Measurements from ENCODE around the gene BPIFB4. TPM values are rescaled to one million over a fixed set of nuclear protein-coding genes. Genes with fewer than 3 reads are reported as not detected.

The BPIFB4 gene
- total and polyA plus RNA-seq, 3 experiments from 2014 or later: not detected

GRCh38 chr20:33071198-33071597, 8.2 kb upstream of the BPIFB4 start:
- Histone ChIP-seq H3K4me1 (ENCODE audit: insufficient read depth, low read length) (no peaks in the 10 kb centered on the region), H3K27ac (ENCODE audit: low read depth, low read length) (no peak overlapping the region), H3K27me3 (ENCODE audit: insufficient read depth, low read length, poor library complexity, severe bottlenecking) (no peaks in the 10 kb centered on the region), H3K36me3 (ENCODE audit: insufficient read depth, low read length) (no peaks in the 10 kb centered on the region), H3K4me3 (ENCODE audit: low read length) (no peak overlapping the region), H3K9me3 (ENCODE audit: low read length) (no peaks in the 10 kb centered on the region)
- H3K9me3 Mint-ChIP-seq: no peaks in the 10 kb centered on the region
- H3K36me3 Mint-ChIP-seq: no peaks in the 10 kb centered on the region
- peak overlapping the region in 1 of 8 donors; percentile 40 for H3K27ac Mint-ChIP-seq
- ChIA-PET CTCF (no interaction called here), POLR2A (no interaction called here)
- peaks cover 0 to 12% (median 2%) of the 10 kb centered on the region in 3 donors for H3K4me1 Mint-ChIP-seq
- no peak overlapping the region for H3K4me3 Mint-ChIP-seq
- H3K27me3 Mint-ChIP-seq: peaks cover 0 to 4% of the 10 kb centered on the region in 2 donors
- DNase-seq: no peak

- Histone ChIP-seq H3K27ac (ENCODE audit: low read depth, low read length) (no peak overlapping the region), H3K4me1 (ENCODE audit: insufficient read depth, low read length) (no peaks in the 10 kb centered on the region), H3K9me3 (ENCODE audit: low read length) (no peaks in the 10 kb centered on the region), H3K27me3 (ENCODE audit: insufficient read depth, low read length, poor library complexity, severe bottlenecking) (no peaks in the 10 kb centered on the region), H3K36me3 (ENCODE audit: insufficient read depth, low read length) (no peaks in the 10 kb centered on the region), H3K4me3 (ENCODE audit: low read length) (no peak overlapping the region)
- Mint-ChIP-seq H3K27me3 (peaks cover 0 to 4% of the 10 kb centered on the region in 2 donors), H3K36me3 (no peaks in the 10 kb centered on the region), H3K27ac (peak overlapping the region in 2 of 8 donors; percentile 7 to 27), H3K4me3 (no peak overlapping the region), H3K4me1 (peaks cover 0 to 16% (median 4%) of the 10 kb centered on the region in 3 donors), H3K9me3 (no peaks in the 10 kb centered on the region)
- ChIA-PET CTCF (no interaction called here), POLR2A (no interaction called here)
- no peak for DNase-seq
Measured at GRCh38 chr20:33072362-33072761, 7.1 kb upstream of the BPIFB4 start.

- peak overlapping the region in 1 of 8 donors; percentile 7 for H3K27ac Mint-ChIP-seq
- CTCF ChIA-PET: no interaction called here
- POLR2A ChIA-PET: no interaction called here
Measured at GRCh38 chr20:33072813-33073212, 6.6 kb upstream of the BPIFB4 start.

GRCh38 chr20:33074675-33075074, 4.8 kb upstream of the BPIFB4 start:
- POLR2A ChIA-PET: interaction anchor here (1.0 kb wide), 1 partner anchor 108 kb away, joined by 3 read pairs; no protein-coding TSS in a partner anchor
- CTCF ChIA-PET: no interaction called here
- Histone ChIP-seq H3K9me3 (ENCODE audit: low read length) (no peaks in the 10 kb centered on the region), H3K4me1 (ENCODE audit: insufficient read depth, low read length) (no peaks in the 10 kb centered on the region), H3K36me3 (ENCODE audit: insufficient read depth, low read length) (no peaks in the 10 kb centered on the region), H3K4me3 (ENCODE audit: low read length) (no peak overlapping the region), H3K27me3 (ENCODE audit: insufficient read depth, low read length, poor library complexity, severe bottlenecking) (no peaks in the 10 kb centered on the region), H3K27ac (ENCODE audit: low read depth, low read length) (no peak overlapping the region)
- Mint-ChIP-seq H3K27me3 (peaks cover 0 to 4% of the 10 kb centered on the region in 2 donors), H3K4me3 (no peak overlapping the region), H3K27ac (no peak overlapping the region), H3K4me1 (peaks cover 0 to 8% (median 3%) of the 10 kb centered on the region in 3 donors), H3K9me3 (no peaks in the 10 kb centered on the region), H3K36me3 (no peaks in the 10 kb centered on the region)
- DNase-seq: no peak

More at GRCh38 chr20:33072813-33073212, 6.6 kb upstream of the BPIFB4 start:
- Mint-ChIP-seq H3K9me3 (no peaks in the 10 kb centered on the region), H3K4me1 (peaks cover 0 to 15% (median 4%) of the 10 kb centered on the region in 3 donors), H3K27me3 (peaks cover 0 to 4% of the 10 kb centered on the region in 2 donors), H3K36me3 (no peaks in the 10 kb centered on the region), H3K4me3 (no peak overlapping the region)
- no peaks in the 10 kb centered on the region for H3K27me3 ChIP-seq (ENCODE audit: insufficient read depth, low read length, poor library complexity, severe bottlenecking)
- no peak for DNase-seq
- no peak overlapping the region for H3K27ac ChIP-seq (ENCODE audit: low read depth, low read length)
- no peaks in the 10 kb centered on the region for H3K4me1 ChIP-seq (ENCODE audit: insufficient read depth, low read length)
- no peaks in the 10 kb centered on the region for H3K36me3 ChIP-seq (ENCODE audit: insufficient read depth, low read length)
- H3K4me3 ChIP-seq (ENCODE audit: low read length): no peak overlapping the region
- H3K9me3 ChIP-seq (ENCODE audit: low read length): no peaks in the 10 kb centered on the region

GRCh38 chr20:33075281-33075680, 4.2 kb upstream of the BPIFB4 start:
- no peak overlapping the region for H3K4me3 Mint-ChIP-seq
- no peaks in the 10 kb centered on the region for H3K9me3 Mint-ChIP-seq

GRCh38 chr20:33076662-33077372, 2.6 kb upstream of the BPIFB4 start:
- H3K4me1 ChIP-seq (ENCODE audit: insufficient read depth, low read length): no peaks in the 10 kb centered on the region
- DNase-seq: peak in 1 of 5 donors; percentile 5
- no peaks in the 10 kb centered on the region for H3K36me3 ChIP-seq (ENCODE audit: insufficient read depth, low read length)
- no peaks in the 10 kb centered on the region for H3K27me3 ChIP-seq (ENCODE audit: insufficient read depth, low read length, poor library complexity, severe bottlenecking)
- H3K4me3 ChIP-seq (ENCODE audit: low read length): no peak overlapping the region
- Mint-ChIP-seq H3K4me3 (no peak overlapping the region), H3K27me3 (peaks cover 0 to 4% of the 10 kb centered on the region in 2 donors), H3K36me3 (no peaks in the 10 kb centered on the region), H3K4me1 (peaks cover 0 to 8% (median 3%) of the 10 kb centered on the region in 3 donors), H3K27ac (no peak overlapping the region), H3K9me3 (no peaks in the 10 kb centered on the region)
- POLR2A ChIA-PET: no interaction called here
- no peaks in the 10 kb centered on the region for H3K9me3 ChIP-seq (ENCODE audit: low read length)
- H3K27ac ChIP-seq (ENCODE audit: low read depth, low read length): no peak overlapping the region
- CTCF ChIA-PET: interaction anchor here (0.7 to 2.6 kb wide), 3 partner anchors 14 to 281 kb away, joined by 3 to 7 read pairs (median 5); no protein-coding TSS in a partner anchor

More at GRCh38 chr20:33075281-33075680, 4.2 kb upstream of the BPIFB4 start:
- Mint-ChIP-seq H3K27me3 (peaks cover 0 to 4% of the 10 kb centered on the region in 2 donors), H3K4me1 (peaks cover 0 to 8% (median 3%) of the 10 kb centered on the region in 3 donors), H3K27ac (peak overlapping the region in 1 of 8 donors; percentile 33), H3K36me3 (no peaks in the 10 kb centered on the region)
- Histone ChIP-seq H3K27me3 (ENCODE audit: insufficient read depth, low read length, poor library complexity, severe bottlenecking) (no peaks in the 10 kb centered on the region), H3K9me3 (ENCODE audit: low read length) (no peaks in the 10 kb centered on the region), H3K36me3 (ENCODE audit: insufficient read depth, low read length) (no peaks in the 10 kb centered on the region), H3K4me3 (ENCODE audit: low read length) (no peak overlapping the region), H3K27ac (ENCODE audit: low read depth, low read length) (no peak overlapping the region), H3K4me1 (ENCODE audit: insufficient read depth, low read length) (no peaks in the 10 kb centered on the region)
- ChIA-PET POLR2A (no interaction called here), CTCF (no interaction called here)
- no peak for DNase-seq

GRCh38 chr20:33081411-33082154, 2.1 kb downstream of the BPIFB4 start:
- no peak overlapping the region for H3K27ac Mint-ChIP-seq
- H3K4me3 Mint-ChIP-seq: no peak overlapping the region
- H3K9me3 ChIP-seq (ENCODE audit: low read length): no peaks in the 10 kb centered on the region
- no peak overlapping the region for H3K4me3 ChIP-seq (ENCODE audit: low read length)
- H3K36me3 Mint-ChIP-seq: no peaks in the 10 kb centered on the region
- no peak overlapping the region for H3K27ac ChIP-seq (ENCODE audit: low read depth, low read length)
- no peak for DNase-seq
- H3K27me3 ChIP-seq (ENCODE audit: insufficient read depth, low read length, poor library complexity, severe bottlenecking): no peaks in the 10 kb centered on the region
- ChIA-PET CTCF (no interaction called here), POLR2A (no interaction called here)
- H3K4me1 Mint-ChIP-seq: peaks cover 0 to 4% (median 3%) of the 10 kb centered on the region in 3 donors
- H3K27me3 Mint-ChIP-seq: no peaks in the 10 kb centered on the region
- no peaks in the 10 kb centered on the region for H3K4me1 ChIP-seq (ENCODE audit: insufficient read depth, low read length)
- no peaks in the 10 kb centered on the region for H3K36me3 ChIP-seq (ENCODE audit: insufficient read depth, low read length)
- H3K9me3 Mint-ChIP-seq: no peaks in the 10 kb centered on the region

- no peak overlapping the region for H3K4me3 Mint-ChIP-seq
- CTCF ChIA-PET: no interaction called here
- no peaks in the 10 kb centered on the region for H3K9me3 ChIP-seq (ENCODE audit: low read length)
Measured at GRCh38 chr20:33082546-33082945, 3.1 kb downstream of the BPIFB4 start.

More at GRCh38 chr20:33082546-33082945, 3.1 kb downstream of the BPIFB4 start:
- H3K27me3 Mint-ChIP-seq: no peaks in the 10 kb centered on the region
- no peaks in the 10 kb centered on the region for H3K9me3 Mint-ChIP-seq
- H3K36me3 Mint-ChIP-seq: no peaks in the 10 kb centered on the region
- no peak for DNase-seq
- no peak overlapping the region for H3K27ac ChIP-seq (ENCODE audit: low read depth, low read length)
- H3K36me3 ChIP-seq (ENCODE audit: insufficient read depth, low read length): no peaks in the 10 kb centered on the region
- no peak overlapping the region for H3K27ac Mint-ChIP-seq
- no peaks in the 10 kb centered on the region for H3K4me1 Mint-ChIP-seq
- no peak overlapping the region for H3K4me3 ChIP-seq (ENCODE audit: low read length)
- H3K27me3 ChIP-seq (ENCODE audit: insufficient read depth, low read length, poor library complexity, severe bottlenecking): no peaks in the 10 kb centered on the region
- no peaks in the 10 kb centered on the region for H3K4me1 ChIP-seq (ENCODE audit: insufficient read depth, low read length)
- POLR2A ChIA-PET: no interaction called here
